KMS-11 (cell line): ENCODE data around the gene HLA-DRA.

ENCODE experiments used
- H2AFZ ChIP-seq: fragments of 200-600 bp; sonication (generic); 2 replicates; pipeline ENCODE4 v1.6.1; 2016; ENCODE audit warnings: antibody characterized with exemption, mixed run types, low read depth
- H3K27ac ChIP-seq: fragments of 200-600 bp; sonication (generic); 2 replicates; pipeline ENCODE4 v1.6.1; 2016; ENCODE audit warnings: mild to moderate bottlenecking, mixed run types
- H3K27me3 ChIP-seq: fragments of 200-600 bp; sonication (generic); 2 replicates; pipeline ENCODE4 v1.6.1; 2017; ENCODE audit warnings: mild to moderate bottlenecking, low read depth, mixed run types, moderate library complexity; ENCODE audit not compliant: insufficient read depth
- H3K36me3 ChIP-seq: fragments of 200-600 bp; sonication (generic); 2 replicates; pipeline ENCODE4 v1.6.1; 2017; ENCODE audit warnings: mild to moderate bottlenecking, mixed run types; ENCODE audit not compliant: insufficient read depth
- H3K4me1 ChIP-seq: fragments of 200-600 bp; sonication (generic); 2 replicates; pipeline ENCODE4 v1.6.1; 2016; ENCODE audit warnings: mild to moderate bottlenecking, low read depth, mixed run types; ENCODE audit not compliant: poor library complexity, severe bottlenecking
- H3K4me2 ChIP-seq: fragments of 200-600 bp; sonication (generic); 2 replicates; pipeline ENCODE4 v1.7.0; 2016; ENCODE audit warnings: mild to moderate bottlenecking, mixed run types
- H3K4me3 ChIP-seq: fragments of 200-600 bp; sonication (generic); IDR thresholded peaks from 2 replicates; pipeline ENCODE4 v1.6.1; 2017; ENCODE audit warnings: low read depth, low read length, mixed read lengths; ENCODE audit not compliant: insufficient read depth
- H3K79me2 ChIP-seq: fragments of 200-600 bp; sonication (generic); 2 replicates; pipeline ENCODE4 v1.6.1; 2016; ENCODE audit warnings: low read depth, mixed run types; ENCODE audit not compliant: insufficient read depth
- H3K9ac ChIP-seq: fragments of 200-600 bp; sonication (generic); 2 replicates; pipeline ENCODE4 v1.6.1; 2016; ENCODE audit warnings: mild to moderate bottlenecking, mixed run types
- H4K20me1 ChIP-seq: fragments of 200-600 bp; sonication (generic); 2 replicates; pipeline ENCODE4 v1.6.1; 2016; ENCODE audit warnings: mild to moderate bottlenecking, mixed run types; ENCODE audit not compliant: insufficient read depth
- CTCF ChIP-seq: fragments of 200-600 bp; sonication (generic); conservative IDR thresholded peaks from 2 replicates; pipeline ENCODE4 v1.6.1; 2017; ENCODE audit warnings: low read depth, mild to moderate bottlenecking, antibody characterized with exemption, low read length, moderate library complexity, mixed read lengths

The HLA-DRA gene

GRCh38 chr6:32491700-32492099 is 52.0 kb downstream of the HLA-DRA start:
- Histone ChIP-seq H3K27ac (no peak overlapping the region), H2AFZ (no peak overlapping the region), H3K4me3 (no peak overlapping the region), H3K27me3 (no peaks in the 10 kb centered on the region), H3K4me2 (no peak overlapping the region), H3K9ac (no peak overlapping the region), H3K36me3 (no peaks in the 10 kb centered on the region), H4K20me1 (no peaks in the 10 kb centered on the region), H3K4me1 (no peaks in the 10 kb centered on the region), H3K79me2 (no peaks in the 10 kb centered on the region)
- TF ChIP-seq CTCF, result no peak

GRCh38 chr6:32492351-32492750 is 52.7 kb downstream of the HLA-DRA start:
- no peaks in the 10 kb centered on the region for H3K27me3 ChIP-seq
- no peaks in the 10 kb centered on the region for H3K79me2 ChIP-seq
- no peaks in the 10 kb centered on the region for H3K4me1 ChIP-seq
- no peaks in the 10 kb centered on the region for H3K36me3 ChIP-seq
- H3K9ac ChIP-seq, result no peak overlapping the region
- no peak overlapping the region for H3K4me3 ChIP-seq
- H3K4me2 ChIP-seq, result no peak overlapping the region
- no peaks in the 10 kb centered on the region for H4K20me1 ChIP-seq
- TF ChIP-seq CTCF, result no peak
- no peak overlapping the region for H2AFZ ChIP-seq
- H3K27ac ChIP-seq, result no peak overlapping the region
